HG03025 (cell line): ENCODE results near the gene THADA.
"Not testable (repeated sequence)": the region's sequence is repeated elsewhere in the genome, so short reads cannot be mapped to it uniquely, and the experiment has no call there.

Experiments
- ATAC-seq: cut with Tn5 transposase; IDR thresholded peaks from one replicate; pipeline ENCODE4 v1.9.1; 2021; ENCODE audit warnings: mild to moderate bottlenecking, moderate library complexity; ENCODE audit not compliant: unreplicated experiment, low FRiP score

The THADA gene

GRCh38 chr2:43419243-43419642 lies 176.6 kb downstream of the THADA start:
- ATAC-seq, result no peak

- ATAC-seq, result no peak
Observed at GRCh38 chr2:43418680-43419079, 177.2 kb downstream of the THADA start.

DNA sequence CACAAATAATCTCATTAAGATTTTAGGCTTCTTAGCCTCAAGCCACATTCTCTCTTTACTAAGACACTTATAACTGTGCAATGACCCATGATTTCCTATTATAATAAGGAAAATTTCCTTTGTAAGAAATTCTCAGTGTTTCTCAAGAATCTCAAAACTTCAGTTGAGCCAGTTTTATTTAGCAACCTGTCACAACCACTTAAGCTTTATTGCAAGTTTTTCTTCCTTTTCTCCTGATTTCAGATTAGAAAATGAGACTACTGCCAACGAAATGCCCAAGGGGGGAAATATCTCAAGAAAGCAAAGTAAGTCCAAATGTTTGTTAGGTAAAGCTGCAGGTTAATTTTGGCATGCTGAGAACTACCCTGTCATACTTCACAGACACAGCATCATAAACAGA lies 178.5 kb downstream of the THADA start:
- no peak for ATAC-seq

DNA sequence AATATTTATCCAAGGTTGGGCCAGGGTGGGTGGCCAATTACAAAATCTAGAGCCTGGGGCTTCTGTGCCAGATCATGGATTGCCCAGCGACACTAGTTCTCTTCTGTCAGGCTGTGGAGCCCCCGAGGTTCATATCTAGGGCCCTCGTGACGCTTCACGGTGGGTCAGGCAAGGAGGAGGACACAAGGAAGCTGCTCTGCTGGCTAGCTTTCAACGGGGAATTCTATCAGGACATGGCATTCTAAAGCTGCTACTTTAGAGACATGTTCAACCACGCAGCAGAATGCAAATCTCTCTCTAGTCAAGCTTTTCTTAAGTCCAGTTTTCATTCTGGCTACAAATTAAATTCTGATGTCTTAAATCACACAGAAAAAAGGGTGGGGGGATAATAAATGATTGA lies 180.2 kb downstream of the THADA start:
- no peak for ATAC-seq

DNA sequence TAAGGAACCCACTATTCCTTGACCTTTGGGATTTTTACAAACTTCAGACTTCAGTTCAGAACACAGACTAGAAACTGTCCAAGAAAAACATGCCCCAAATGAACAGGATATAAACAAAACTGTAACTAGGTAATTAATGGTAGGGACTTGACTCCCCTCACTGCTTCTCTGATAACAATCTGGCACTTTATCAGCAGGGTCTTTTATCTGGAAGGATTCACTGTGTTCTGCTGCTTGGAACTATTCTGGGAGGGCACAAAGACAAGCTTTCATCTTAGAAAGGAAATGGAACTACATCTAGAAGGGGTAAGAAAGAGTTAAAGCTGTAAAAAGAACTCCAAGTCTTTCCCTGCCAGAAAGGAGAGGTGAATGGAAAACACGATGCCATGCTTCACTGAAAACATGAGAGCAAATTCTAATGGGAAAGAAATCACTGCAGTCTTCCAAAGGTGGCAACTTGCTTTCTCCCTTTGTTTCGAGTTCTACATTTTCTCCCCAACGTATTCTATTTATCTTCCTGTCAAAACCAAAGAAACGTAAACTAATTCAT lies 181.2 kb downstream of the THADA start:
- no peak for ATAC-seq

DNA sequence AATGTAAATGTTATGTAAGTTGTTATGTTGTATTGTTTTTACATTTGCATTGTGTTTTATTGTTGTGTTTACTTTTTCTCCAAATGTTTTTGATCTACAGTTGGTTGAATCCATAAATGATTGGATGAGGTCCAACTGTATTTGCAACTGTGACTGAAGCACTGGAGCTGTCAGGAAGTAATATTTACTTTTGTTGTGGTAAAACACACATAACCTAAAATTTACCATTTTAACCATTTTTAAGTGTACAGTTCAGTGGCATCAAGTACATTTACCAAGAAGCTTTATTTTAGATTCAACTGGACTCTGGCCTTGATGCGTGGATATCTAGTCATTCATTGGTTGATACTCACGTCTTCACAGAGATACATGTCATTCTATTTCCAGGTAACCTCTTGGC lies 181.8 kb downstream of the THADA start:
- no peak for ATAC-seq

DNA sequence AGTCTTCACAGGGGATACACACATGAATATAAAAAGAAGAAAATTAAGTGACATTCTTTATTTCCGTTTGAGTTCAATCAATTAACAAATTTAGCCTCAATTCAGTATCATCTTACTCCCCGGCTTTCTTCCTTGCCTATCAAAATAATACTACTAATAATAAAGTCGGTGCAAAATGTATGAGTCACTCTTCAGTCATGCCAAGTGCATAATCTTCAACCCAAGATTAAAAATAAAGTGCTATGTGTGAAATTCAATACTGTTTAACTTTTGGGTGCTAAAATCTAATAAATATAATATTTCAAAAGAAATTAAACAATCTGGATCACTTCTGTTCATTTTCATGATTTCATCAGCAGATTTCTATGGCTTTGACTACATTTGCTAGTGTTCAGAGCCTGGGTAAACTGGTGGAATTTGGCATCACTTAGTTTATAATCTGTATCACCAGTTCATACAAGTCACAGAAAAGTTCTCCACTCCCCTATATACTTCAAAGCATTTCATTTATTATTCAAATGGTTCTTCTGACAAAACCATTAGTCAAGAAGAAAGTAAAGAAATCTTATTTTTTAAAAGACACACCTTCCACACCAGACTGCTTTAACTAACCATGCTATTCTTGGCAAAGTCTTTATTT lies 183.6 kb downstream of the THADA start:
- no peak for ATAC-seq

DNA sequence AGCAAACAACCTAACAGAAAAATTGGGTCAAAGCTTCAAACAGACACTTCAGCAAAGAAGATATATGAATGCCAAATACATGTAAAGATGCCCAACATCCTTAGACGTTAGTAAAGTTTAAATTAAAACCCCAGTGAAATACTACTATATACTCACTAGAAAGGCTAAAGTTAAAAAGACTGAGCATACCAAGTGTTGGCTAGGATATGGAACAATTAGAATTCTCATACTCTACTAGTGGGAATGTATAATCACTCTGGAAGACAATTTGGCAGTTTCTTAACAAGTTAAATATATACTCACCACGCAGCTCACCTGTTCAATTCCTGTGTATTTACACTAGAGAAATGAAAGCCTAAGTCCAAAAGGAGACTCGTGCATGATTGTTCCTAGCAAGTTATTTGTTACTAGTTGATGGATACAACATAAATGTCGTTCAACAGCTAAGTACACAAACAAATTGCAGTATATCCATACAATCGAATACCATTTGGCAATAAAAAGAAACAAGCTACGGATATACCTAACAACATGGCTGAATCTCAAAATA lies 185.7 kb downstream of the THADA start:
- no peak for ATAC-seq

DNA sequence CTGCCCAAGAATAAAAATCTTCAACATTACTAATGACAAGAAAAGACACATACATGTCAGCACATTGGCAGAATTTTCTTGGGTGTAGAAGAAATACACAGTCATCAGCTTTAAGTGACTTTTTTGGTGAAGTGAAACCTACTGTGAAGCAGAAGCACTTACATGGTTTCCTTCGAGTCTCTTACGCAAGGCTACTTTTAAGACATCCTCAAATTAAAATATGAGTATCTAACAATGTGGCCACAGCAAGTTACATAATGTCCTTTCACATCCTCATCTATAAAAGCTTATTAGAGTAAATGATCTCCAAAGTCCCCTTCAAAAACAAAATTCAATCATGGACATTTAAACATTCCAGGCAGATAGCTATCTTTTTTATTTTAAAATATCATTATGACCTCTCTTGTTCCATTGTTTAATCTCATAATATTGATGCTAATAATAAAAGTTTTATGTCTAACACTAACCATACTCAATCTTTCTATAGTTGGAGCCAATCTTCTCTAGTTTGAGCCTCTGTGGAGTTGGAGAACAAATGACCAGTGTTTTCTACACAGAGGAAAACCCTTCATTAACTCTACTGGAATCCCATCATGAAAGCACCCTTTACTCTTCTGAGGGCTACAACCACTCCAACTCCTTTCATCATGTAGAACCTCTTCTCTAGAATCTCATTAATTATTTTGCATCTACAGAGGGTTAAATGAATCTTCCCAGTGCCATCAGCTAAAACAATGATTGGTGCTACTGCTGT lies 187.3 kb downstream of the THADA start:
- ATAC-seq, result no peak

DNA sequence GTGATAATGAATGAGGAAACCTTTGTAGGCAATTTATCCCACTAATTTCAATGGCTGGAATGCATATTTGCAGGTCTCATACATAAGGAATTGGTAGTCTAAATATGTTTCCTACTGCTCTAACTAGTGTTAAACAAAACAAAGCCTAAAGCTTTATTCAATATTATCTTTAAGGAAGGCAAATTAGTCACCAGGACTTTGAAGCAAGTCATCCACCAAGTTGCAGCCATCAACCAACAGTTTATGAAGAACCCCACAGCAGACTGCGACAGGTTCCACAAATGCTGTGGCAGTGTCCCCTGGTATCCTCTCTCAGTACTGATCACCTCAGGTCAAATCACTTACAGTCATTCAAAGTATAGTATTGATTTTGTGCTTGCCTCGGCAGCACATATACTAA lies 187.9 kb downstream of the THADA start:
- no peak for ATAC-seq

- ATAC-seq, result no peak
Observed at GRCh38 chr2:43406651-43407279, 189.1 kb downstream of the THADA start.

DNA sequence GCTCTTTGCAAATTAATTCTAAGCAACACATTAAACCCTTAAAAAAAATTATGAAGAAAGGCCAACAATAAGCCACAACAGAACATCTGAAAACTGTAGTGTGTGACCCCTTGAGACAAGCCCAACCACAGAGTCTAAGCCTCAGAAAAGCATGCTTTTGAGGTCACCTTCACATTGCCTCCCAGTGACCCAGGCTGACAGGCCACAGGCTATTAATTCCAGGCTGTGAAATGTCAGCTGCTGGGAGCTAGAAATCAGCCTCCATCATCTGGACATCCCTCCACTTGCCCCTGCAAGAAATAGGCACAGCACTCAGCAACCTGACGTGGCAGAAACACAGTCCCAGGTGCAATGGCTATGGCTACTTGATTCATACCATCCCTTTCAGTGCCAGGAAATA lies 190.0 kb downstream of the THADA start:
- ATAC-seq, result no peak

DNA sequence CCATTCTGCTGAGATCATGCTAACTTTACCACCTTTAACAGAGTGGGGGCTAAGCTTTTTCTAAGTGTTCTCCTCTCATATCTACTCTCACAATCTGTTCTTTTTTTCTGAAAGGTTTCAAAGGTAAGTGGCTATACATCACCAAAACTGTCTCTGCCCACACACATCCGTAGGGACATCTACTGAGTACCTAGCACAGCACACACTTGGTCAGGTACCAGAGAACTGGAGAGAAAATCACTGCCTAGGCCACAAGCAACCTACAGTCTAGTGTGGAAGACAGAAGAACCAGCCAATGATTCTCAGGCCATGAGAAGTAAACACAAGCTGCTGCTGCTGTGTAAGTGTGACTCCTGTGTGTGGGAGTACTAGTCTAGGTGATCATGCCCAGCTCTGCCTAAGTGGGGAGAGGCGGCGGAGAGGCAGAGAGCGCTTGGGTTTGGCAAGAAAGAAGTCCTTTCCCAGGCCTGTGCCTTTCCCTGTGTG lies 193.3 kb downstream of the THADA start:
- ATAC-seq, result peak; percentile 52

DNA sequence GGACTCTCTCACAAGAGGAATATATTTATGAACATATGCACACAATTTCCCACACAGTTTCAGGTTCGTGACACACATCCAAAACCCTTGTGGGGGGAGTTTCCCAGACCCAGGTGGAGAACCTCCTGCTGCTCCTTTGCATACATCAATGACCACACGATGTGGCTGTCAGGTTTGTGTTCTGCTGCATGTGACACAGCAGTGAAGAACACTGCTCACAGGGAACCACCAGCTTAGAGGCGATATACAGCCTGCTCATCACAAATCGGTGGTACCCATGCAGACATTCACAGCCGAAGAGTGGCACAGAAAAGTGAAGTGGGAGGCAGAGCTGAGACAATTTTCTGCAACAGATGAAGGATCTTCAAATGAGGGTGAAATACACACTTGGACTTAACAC lies 193.8 kb downstream of the THADA start:
- peak; percentile 76 for ATAC-seq

- ATAC-seq, result no peak
Observed at GRCh38 chr2:43400508-43400907, 195.3 kb downstream of the THADA start.

DNA sequence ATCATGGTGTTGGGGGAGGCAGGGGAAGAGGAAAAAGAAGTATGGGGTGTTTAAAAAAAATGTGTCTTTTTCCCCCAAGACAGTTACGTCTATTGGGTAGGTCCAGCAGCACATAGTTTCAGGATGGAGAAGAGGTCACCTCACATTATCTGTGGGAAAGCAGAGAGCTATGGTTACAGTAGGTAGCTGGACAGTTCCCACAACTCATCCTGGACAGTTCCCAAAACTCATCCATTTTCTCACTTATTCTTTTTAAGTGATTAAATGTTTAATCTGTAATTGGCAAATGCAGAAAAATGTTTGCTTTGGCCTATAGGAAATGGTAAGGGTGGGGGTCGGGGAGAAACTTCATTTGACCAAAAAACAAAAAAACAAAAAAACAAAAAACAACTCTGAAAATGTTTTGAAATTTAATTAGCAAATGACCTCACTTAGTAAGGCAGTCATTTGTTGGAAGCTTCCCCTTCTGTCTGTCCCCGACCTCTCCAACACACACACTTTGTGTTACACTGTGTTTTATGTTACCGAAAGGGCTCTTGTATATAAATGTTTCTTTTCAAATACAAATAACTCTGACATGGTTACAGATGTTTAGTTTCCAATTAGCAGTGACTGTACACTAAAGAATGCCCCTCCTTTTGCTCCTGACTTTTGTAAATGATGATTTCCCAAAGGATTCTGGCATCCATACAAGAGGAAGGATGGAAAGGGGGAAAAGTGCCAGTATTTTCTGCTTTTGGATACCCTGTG lies 196.1 kb downstream of the THADA start:
- no peak for ATAC-seq

DNA sequence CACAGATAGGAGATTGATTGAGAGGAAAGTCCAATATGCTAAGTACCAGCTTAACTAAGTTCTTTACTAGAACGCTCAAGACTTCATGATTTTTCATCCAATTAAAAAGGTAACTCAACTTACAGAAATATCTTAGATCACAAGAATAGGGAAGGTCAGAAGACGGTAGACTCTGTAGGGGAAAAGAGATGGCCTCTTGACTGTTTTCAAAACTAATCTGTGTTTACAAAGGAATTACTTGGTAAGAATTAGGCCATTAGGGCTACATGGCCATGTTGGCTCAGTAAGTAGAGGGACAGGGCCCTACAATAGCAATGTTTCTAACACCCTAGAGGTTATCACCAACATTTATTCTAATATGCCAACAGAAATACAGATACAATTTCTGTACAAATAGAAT lies 196.7 kb downstream of the THADA start:
- no peak for ATAC-seq

DNA sequence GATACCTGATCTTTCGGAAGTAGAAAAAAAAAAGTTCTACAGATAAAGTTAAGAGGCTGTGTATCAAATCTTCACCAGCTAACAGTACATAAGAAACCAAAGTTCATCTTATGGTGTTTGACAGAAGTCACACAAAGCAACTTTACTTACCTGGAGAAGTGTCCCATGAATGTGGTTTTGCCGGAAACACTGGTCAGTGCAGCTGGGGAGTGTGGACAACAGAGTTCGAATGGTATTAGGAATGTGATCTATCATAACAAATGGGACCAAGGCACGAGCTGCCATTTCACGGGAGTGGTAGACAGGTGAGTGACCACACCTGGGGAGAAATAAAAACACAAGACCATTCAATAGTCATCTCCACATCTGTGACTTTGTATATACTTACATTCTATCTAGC lies 198.0 kb downstream of the THADA start:
- ATAC-seq, result no peak

GRCh38 chr2:43397411-43397810 lies 198.4 kb downstream of the THADA start:
- no peak for ATAC-seq

- ATAC-seq, result not testable (repeated sequence)
Observed at GRCh38 chr2:43396344-43396743, 199.5 kb downstream of the THADA start.
